Measurements from ENCODE around the gene PLEKHJ1. TPM values are rescaled to one million over a fixed set of nuclear protein-coding genes. Genes with fewer than 3 reads are reported as not detected.

The PLEKHJ1 gene
- polyA plus RNA-seq, 1 of the 3 experiments (the other 2 are of a cell fraction), result 151 TPM

DNA sequence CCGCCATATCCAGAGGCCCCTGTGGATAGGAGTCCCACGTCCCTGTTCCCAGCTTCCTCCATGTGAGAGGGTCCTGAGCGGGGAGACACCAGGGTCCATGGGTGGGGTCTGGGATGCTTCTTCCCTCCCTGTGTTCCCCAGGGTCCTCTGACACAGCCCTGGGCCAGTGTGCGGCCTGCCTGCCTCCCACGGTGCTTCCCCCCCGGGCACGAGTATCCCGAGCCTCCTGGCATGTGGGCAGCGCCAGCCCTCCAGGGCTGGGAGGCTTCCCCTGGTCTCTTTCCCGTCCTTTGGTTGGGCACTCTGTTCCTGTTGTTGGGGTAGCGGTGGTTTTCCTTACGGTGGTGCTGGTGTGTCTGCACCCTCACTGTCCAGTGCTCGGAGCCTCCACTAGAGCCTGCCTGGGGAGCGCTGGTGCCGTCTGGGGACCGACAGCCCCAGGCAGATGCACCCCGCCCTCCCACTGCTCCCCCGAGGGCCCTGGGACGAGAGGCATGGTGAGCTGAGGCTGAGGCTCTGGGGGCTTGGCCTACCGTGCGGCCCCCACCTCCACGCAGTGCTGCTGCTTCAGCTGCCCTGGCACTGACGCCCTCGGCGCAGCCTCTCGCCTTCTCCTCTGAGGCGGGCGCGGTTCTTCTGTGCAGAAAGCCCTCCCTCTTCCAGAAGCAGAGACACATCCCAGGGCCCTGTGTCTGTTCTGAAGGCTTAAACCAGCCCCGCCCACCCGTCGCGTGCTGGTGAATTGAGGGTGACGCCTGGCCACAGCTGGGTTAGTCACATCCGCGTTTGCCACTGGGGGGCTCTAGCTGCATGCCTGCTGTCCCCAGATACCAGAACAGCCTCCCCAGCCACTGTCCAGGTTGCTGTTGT is 27.9 kb downstream of the PLEKHJ1 start:
- Histone ChIP-seq H3K9me2 (no peaks in the 10 kb centered on the region), H3K36me3 (replicated peaks in 1 of 2; ENCODE audit: control insufficient read depth in 1 of 2, insufficient read depth in 2 of 2, low read length in 1 of 2) (peaks cover 8 to 52% of the 10 kb centered on the region in 2 experiments), H3K4me2 (no peak overlapping the region), H3K79me2 (ENCODE audit: insufficient read depth) (0 out of 2 replicates have a peak, but pooled peaks cover 7% of the 10 kb centered on the region), H3F3A (replicated peaks; ENCODE audit: insufficient read depth) (no peaks in the 10 kb centered on the region), H3K27ac (ENCODE audit: low read depth in 2 of 2, low read length in 1 of 2) (no peak overlapping the region), H4K20me1 (ENCODE audit: insufficient read depth) (no peaks in the 10 kb centered on the region), H3K9me3 (no peaks in the 10 kb centered on the region), H3K4me3 (ENCODE audit: low read depth in 2 of 2, low read length in 1 of 2) (no peak overlapping the region), H3K9ac (no peak overlapping the region), H3K4me1 (ENCODE audit: control insufficient read depth in 1 of 2, insufficient read depth in 2 of 2, low read depth in 1 of 2, low read length in 1 of 2) (no peaks in the 10 kb centered on the region), H2AFZ (ENCODE audit: low read depth) (no peak overlapping the region), H3K27me3 (ENCODE audit: insufficient read depth) (no peaks in the 10 kb centered on the region)
- TF ChIP-seq NRF1 (IDR thresholded peaks at IDR 0.05; ENCODE audit: low read depth, low read length), result no peak
- TF ChIP-seq RXRA (IDR thresholded peaks at IDR 0.05; ENCODE audit: borderline replicate concordance, low read depth), result no peak
- TF ChIP-seq RAD21 (IDR thresholded peaks at IDR 0.05; ENCODE audit: low read length), result no peak
- no peak for TF ChIP-seq TAF1 (IDR thresholded peaks at IDR 0.05; ENCODE audit: borderline replicate concordance, low read depth, low read length)
- TF ChIP-seq NFIC (IDR thresholded peaks at IDR 0.05; ENCODE audit: borderline replicate concordance), result no peak
- no peak for TF ChIP-seq FOSL2 (IDR thresholded peaks at IDR 0.05; ENCODE audit: borderline replicate concordance, low read depth)
- no peak for TF ChIP-seq TEAD4 (IDR thresholded peaks at IDR 0.05; ENCODE audit: borderline replicate concordance, insufficient read depth)
- no peak for TF ChIP-seq RCOR1 (IDR thresholded peaks at IDR 0.05; ENCODE audit: low read length)
- no peak for TF ChIP-seq MXI1 (IDR thresholded peaks at IDR 0.05; ENCODE audit: low read depth, low read length)
- TF ChIP-seq POLR2AphosphoS5 (IDR thresholded peaks at IDR 0.05; ENCODE audit: low read depth, low read length), result no peak
- TF ChIP-seq SMC3 (IDR thresholded peaks at IDR 0.05; ENCODE audit: low read depth, low read length), result no peak
- no peak for TF ChIP-seq SIN3A (IDR thresholded peaks at IDR 0.05; ENCODE audit: borderline replicate concordance, low read depth, low read length)
- no peak for TF ChIP-seq CTCF (IDR thresholded peaks at IDR 0.05)
- CTCF ChIA-PET, result interaction anchor here (0.6 to 0.7 kb wide), 2 partner anchors 36 to 52 kb away, joined by 3 read pairs; no protein-coding TSS in a partner anchor
- DNase-seq, result no peak
- WGBS (ENCODE audit: low lambda C conversion rate), result 92% methylated on average over 28 of the region's 36 CpGs
- POLR2A ChIA-PET, result interaction anchor here (0.6 kb wide), 1 partner anchor 176 kb away, joined by 3 read pairs; no protein-coding TSS in a partner anchor

DNA sequence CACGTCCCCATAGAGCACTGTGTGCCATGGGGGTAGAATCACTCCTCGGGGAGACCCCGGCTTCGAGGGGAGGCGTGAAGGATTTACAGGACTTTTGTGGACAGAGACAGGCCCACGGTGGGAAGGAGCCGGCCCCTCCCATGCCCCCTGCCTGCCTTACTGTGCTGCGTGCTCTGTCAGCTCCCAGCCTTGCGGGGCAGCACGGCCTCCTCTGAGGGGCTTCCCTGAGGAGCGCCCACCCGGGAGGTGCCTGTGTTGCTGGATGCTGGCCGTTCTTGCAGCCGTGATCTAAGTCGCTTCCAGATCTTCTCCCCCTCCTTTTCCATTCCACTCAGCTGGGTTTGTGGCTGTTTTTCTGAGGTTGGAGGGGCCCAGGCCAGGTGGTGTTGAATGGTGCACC is 29.1 kb downstream of the PLEKHJ1 start:
- H3K27ac ChIP-seq (ENCODE audit: low read depth in 2 of 2, low read length in 1 of 2), result no peak overlapping the region
- no peaks in the 10 kb centered on the region for H3K9me2 ChIP-seq
- no peak overlapping the region for H2AFZ ChIP-seq (ENCODE audit: low read depth)
- no peaks in the 10 kb centered on the region for H3F3A ChIP-seq (replicated peaks; ENCODE audit: insufficient read depth)
- H3K9me3 ChIP-seq, result no peaks in the 10 kb centered on the region
- no peaks in the 10 kb centered on the region for H3K27me3 ChIP-seq (ENCODE audit: insufficient read depth)
- 100% methylated on average over 3 of the region's 15 CpGs for WGBS (ENCODE audit: low lambda C conversion rate)
- POLR2A ChIA-PET, result no interaction called here
- no peak overlapping the region for H3K4me2 ChIP-seq
- H4K20me1 ChIP-seq (ENCODE audit: insufficient read depth), result no peaks in the 10 kb centered on the region
- H3K9ac ChIP-seq, result no peak overlapping the region
- CTCF ChIA-PET, result no interaction called here
- DNase-seq, result no peak
- H3K4me3 ChIP-seq (ENCODE audit: low read depth in 2 of 2, low read length in 1 of 2), result no peak overlapping the region
- H3K79me2 ChIP-seq (ENCODE audit: insufficient read depth), result 0 out of 2 replicates have a peak, but pooled peaks cover 7% of the 10 kb centered on the region
- peaks cover 8 to 47% of the 10 kb centered on the region in 2 experiments for H3K36me3 ChIP-seq (replicated peaks in 1 of 2; ENCODE audit: control insufficient read depth in 1 of 2, insufficient read depth in 2 of 2, low read length in 1 of 2)
- TF ChIP-seq RXRA (IDR thresholded peaks at IDR 0.05; ENCODE audit: borderline replicate concordance, low read depth), result no peak
- TF ChIP-seq, protein P1, sequence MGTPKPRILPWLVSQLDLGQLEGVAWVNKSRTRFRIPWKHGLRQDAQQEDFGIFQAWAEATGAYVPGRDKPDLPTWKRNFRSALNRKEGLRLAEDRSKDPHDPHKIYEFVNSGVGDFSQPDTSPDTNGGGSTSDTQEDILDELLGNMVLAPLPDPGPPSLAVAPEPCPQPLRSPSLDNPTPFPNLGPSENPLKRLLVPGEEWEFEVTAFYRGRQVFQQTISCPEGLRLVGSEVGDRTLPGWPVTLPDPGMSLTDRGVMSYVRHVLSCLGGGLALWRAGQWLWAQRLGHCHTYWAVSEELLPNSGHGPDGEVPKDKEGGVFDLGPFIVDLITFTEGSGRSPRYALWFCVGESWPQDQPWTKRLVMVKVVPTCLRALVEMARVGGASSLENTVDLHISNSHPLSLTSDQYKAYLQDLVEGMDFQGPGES (IDR thresholded peaks at IDR 0.05; ENCODE audit: low read depth, low read length), result no peak
- no peak for TF ChIP-seq ZBTB33 (IDR thresholded peaks at IDR 0.05; ENCODE audit: borderline replicate concordance, low read depth)
- TF ChIP-seq POLR2AphosphoS5 (IDR thresholded peaks at IDR 0.05; ENCODE audit: low read depth, low read length), result no peak
- no peak for TF ChIP-seq MXI1 (IDR thresholded peaks at IDR 0.05; ENCODE audit: low read depth, low read length)
- no peak for TF ChIP-seq JUND (IDR thresholded peaks at IDR 0.05)
- no peaks in the 10 kb centered on the region for H3K4me1 ChIP-seq (ENCODE audit: control insufficient read depth in 1 of 2, insufficient read depth in 2 of 2, low read depth in 1 of 2, low read length in 1 of 2)
